RKO (cell line): ENCODE measurements around the gene PXT1.

Experiments
- DNase-seq: peaks from one replicate; pipeline ENCODE4 v3.0.0-alpha.2; 2016; ENCODE audit warnings: low spot score

The PXT1 gene

DNA sequence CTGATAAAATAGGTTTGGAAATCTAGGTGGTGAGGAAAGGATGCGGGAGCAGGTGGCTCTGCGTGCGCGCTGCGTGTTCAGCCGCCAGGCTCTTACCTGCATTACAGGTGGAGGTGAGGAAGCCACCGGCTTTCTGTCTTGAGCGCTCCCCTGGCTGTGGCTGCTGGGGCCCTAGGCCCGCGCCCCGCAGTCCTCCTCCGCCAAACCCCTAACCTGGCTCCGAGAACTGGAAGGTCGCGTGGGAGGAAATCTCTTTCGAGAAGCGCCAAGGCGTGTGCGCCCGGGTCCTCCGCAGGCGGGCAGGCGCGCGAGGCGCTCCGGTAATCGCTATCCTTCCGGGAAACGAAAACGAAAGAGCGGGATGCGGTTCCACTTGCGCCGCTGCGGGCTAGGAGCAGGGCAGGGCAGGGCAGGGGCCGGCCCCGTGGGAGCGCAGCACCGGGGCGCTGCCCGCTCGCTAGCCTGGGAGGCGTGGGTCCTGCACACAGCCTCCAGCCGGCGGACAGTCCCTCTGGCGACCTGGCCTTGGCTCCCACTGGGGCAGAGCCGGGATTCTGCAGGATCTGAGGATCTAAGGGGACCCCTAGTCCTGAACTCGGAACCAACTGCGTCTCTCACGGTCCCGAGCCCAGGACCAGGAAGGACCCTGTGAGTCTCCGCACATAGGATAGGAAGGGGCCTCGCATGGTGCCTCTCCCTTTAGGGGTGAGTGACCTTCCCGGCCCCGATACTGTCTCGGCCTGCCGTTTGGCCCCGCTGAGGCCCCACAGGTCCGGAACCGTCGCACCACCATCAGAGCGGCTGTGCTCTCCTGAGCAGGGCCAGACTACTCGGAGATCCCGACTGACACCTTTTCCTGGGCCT, 55.0 kb downstream of the PXT1 start, which contains the start of gene ETV7:
Gene ETV7 (minus strand): TSS at position 230 of the 864 bp plus-strand sequence. CDS start 128 bp downstream, at position 102.
- DNase-seq, result peak; percentile 16

DNA sequence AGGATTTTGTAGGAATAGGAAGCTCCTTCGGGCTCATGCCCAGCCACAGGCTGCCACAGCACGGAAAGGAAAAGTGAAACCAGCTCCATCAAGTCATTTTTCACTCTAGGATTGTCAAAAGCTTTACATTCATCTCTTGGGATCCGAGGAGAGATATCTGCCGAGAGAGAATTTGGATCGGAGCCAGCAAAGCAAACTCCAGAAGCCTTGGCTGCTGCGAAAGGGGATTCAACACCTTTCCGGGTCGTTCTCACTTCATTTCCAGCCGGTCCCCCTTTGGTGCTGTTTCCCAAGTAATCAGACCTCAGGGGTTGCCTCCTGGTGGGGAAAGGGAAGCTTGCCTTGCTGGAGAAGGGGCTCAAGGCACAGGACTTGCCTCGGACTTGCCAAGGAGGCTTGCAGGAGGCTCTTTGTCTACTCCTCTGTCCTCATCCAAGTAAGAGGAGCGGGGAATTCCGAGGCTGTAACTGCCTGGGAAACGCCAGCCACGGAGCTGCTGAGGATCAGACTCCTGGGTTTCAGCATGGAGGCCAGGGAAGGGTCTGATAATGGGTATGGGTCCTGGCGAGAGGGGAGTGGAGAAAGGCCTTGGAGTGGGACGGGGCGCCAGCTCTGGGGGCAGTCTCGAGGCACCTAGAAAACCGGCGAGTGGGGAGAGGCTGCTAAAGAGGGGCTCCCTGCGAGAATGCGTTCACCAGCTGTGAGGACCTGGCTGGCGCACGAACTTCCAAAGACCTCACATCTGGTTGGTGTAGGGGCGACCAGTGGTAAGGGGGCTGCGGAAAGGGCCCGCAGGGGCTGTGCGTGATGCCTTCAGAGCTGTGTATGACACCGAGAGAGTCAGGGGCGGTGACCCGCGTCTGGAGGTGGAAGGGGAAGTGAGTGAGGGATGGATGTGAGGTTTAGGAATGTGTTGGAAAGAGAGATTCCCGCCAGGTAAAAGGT, 55.9 kb downstream of the PXT1 start:
- DNase-seq, result peak; percentile 26

DNA sequence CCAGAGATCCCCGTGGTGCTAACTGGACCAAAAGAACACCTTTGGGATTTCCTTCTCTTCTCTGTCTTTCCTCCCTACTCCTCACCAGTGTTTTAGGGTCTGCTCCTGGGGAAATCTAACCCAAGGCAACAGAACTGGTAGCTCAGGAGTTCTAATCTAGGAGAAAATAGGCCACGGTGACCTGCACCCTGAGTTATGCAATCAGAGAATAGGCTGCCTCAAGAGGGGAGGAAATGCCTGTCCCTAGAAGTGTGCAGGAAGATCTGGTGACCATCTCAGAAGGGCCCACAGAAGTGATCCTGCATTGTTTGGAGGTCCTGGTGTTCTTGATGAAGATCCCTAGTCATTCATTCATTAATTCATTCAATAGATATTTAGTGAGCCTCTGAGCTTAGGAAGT, 58.6 kb downstream of the PXT1 start:
- no peak for DNase-seq

DNA sequence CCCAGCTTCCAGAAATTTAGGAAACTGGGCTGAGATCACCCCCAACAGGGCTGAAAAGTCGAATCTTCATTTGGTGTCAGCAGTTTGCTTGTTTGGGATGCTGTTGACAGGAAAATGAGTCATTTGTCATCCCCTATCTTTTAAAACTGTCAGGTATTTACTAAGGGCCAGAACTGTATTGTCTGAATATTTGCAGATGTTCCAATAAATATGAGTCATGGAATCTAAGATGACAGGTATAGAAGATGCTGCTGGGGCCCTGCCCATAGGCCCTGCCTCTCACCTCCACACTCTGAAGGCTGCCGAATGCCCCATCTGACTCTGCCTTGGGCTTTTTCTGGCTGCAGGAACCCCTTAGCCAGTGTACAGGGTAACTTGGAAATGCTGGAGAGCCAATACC, 59.0 kb downstream of the PXT1 start:
- DNase-seq, result no peak

DNA sequence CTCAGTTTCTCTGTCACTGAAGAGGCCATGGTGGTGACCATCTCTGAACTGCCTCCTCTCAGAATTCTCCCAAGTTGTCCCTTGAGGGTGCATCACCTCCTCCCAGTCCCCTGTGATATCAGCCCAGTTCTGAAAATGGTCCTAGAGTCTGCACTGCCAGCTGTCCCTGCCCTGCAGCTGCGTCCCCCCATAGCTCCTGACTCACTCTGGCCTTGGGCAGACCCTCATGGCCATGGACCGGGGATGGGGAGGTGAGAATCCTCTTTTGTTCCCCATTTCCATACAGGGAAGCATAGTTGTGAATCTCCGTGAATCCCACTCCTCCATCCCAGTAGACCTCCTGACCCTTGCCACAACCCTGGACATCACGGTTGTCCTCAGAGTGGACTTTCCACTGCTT, 59.7 kb downstream of the PXT1 start:
- DNase-seq, result no peak

DNA sequence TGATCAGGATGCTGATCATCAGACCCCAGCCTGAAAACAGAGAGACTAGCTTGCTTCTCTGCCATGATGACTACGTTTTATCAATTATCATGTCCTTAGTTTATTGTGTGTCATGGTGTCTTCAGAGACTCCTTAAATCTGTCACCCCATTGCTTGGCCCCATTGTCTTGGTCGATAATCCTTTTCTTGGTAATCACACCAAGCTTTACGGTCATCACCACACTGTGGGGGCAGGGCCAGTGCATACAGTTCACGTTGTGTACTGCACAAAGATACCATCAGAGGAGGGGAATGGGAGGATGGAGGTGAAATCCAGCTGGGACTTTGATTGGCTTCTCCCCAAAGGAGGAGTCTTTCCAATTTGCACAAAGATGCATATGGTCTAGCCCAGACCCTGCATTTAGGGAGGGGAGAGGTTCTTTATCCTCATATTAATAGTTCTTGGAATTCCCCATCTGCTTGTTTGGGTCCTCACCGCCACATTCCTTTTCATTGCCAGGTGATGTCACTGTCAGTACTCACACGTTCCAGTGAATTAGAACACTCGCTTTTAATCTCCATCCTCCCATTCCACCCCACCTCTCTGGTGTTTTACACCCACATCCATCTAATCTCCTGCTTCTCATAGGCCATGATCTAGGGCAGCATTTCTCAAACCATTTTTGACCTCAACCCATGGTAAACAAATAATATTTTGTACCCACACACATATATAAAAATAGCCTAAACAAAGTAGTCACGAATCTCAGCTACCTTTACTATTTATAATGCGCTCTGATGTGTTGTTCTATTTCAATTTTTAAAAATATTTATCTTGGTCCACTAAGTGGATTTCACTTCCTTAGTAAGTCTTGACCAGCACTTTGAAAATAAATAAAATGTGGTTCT, 60.9 kb downstream of the PXT1 start:
- DNase-seq, result no peak

DNA sequence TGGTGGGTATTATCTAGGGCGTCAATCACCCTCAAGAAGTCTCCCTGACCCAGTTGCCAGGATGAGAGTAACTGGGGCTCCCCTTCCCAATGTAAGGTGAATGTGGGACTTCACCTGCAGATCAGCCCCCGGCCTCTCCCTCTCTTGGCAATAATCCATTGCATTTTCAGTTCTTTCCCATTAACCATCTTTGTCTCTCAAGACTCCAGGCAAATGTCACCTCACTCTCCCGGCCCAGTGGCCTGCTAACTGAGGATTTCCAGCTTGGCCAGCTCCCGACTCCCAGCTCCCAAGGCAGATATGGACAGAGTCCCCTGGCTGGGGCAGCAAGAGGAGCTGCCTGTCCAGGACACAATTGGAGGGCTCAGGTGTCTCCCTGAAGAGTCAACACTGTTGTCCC, 62.5 kb downstream of the PXT1 start:
- no peak for DNase-seq

DNA sequence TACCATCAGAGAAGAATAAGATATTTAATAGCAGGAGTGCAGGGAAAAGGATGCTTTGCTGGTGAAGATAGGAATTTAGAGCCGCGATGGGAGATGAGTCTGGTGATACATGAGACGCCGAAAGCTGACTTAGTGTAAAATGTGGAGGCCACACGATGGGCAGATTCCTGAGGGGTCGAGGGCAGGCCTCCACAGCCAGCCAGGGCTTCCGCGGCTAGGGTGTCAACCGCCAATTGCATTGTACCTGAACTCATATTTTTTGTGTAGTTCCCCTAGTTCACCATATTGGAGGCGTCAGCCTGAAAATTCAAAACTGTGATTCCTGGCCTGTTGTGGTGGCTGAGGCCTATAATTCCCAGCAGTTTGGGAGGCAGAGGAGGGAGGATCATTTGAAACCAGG, 63.7 kb downstream of the PXT1 start:
- DNase-seq, result no peak

DNA sequence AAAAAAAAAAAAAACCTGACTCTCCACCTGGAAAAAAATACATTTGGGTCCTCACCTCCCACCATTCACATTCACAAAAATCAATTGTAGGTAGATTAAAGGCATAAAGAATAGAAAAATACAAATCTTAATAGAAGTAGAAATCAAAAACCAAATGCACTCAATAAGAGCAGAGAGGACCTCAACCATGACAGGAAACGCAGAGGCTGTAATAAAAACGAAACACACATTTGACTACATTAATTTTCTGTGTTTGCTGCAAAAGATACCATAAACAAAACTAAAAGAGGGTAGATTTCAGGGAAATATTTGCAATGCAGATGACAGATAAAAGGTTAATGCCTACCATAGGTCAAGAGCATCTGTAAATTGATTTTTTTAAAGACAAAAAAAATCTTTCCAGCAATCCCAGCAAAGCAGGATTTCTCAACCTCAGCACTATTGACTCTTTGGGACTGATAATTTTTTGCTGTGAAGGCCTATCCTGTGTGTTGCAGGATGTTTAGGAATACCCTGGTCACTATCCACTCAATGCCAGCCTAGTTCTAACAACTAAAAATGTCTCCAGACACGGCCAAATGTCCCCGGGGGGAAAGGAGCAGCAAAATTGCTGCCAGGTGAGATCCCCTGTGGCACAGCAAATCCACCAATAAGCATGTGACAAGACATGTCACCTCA, 64.3 kb downstream of the PXT1 start:
- DNase-seq, result no peak

DNA sequence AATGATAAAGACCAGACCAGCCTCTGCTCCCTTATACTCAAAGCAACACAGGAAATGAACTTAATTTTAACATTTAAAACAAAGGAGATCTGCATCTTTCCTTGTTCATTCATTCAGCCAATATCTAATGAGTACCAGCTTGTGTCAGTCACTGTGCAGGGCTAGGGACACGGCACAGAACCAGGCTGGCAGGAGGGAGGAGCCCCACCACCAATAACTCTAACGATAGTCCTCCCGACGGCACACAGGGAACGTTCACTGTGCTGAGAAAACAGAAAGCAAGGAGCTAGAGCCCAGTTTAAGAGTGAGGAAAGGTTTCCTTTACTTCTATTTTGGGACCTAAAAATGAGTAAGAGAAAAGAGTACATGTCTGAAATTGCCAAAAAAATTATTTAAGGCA, 65.1 kb downstream of the PXT1 start:
- DNase-seq, result no peak

DNA sequence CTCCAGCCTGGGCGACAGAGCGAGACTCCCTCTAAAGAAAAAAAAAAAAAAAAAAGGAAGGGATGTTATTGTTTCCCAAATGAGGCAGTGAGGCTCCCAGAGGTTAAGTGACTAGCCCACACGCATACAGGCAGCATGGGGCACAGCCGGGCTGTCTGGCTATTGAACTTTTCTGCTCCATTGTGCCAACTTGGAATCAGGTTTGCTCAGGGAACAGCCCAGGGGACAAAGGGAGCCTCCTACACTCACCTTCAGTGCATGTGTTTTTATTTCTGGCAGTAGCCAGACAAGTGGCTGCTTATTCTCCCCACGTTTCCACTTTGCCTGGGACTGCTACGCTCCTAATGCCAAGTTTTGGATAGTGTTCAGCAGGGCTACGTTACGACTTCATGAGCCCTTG, 65.9 kb downstream of the PXT1 start:
- no peak for DNase-seq

DNA sequence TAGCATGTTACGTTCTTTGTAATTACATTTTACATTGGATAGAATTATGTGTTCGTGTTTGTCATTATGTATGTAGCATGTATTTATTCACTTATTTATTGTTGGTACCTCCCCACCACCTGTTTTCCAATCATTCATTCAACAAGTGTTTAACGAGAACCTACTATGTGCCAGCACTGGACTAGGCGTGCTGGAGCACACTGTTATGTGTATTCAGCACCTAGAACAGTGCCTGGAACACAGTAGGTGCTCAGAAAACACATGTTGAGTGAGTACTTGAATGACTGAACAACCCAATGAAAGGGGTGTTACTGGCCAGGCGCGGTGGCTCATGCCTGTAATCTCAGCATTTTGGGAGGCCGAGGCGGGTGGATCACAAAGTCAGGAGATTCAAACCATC, 66.5 kb downstream of the PXT1 start:
- no peak for DNase-seq

DNA sequence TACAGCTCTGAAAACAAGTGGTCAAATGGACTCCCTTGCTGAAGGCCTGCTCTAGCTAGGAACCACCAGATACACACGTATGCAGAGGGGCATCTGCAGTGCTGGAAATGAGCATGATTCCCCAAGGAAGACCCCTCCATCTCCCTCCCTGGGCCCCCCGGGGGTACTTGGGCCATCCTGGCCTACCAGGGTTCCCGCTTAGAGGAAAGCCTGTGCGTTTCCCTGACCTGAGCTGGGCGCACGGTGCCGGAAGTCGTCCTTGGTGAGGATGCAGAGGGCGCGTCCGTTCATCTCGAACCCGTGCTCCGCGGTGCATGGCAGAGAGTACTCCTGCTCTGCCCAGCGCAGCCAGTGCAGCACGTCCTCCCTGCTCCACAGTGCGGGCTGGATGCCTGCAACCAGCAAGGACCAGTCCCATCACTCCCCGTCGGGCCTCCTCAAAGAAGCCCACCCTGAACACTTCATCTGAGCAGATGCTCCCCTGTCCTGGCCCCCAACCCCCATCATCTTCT, 67.0 kb downstream of the PXT1 start:
- DNase-seq, result no peak

DNA sequence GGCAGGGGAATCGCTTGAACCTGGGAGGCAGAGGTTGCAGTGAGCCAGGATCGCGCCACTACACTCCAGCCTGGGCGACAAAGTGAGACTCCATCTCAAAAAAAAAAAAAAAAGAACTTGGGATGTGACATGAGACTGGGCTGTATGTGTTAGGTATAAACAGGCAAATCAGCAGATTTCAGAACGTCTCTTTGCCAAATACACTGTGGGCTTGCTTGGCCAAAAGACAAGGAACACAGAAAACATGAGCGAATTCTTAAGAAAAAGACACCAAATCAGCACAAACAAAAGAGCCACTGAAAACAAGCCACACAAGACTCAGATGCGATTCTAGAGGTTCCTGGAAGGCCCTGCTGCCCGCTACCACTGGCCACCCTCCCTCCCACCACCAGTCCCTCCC, 67.7 kb downstream of the PXT1 start:
- DNase-seq, result no peak

DNA sequence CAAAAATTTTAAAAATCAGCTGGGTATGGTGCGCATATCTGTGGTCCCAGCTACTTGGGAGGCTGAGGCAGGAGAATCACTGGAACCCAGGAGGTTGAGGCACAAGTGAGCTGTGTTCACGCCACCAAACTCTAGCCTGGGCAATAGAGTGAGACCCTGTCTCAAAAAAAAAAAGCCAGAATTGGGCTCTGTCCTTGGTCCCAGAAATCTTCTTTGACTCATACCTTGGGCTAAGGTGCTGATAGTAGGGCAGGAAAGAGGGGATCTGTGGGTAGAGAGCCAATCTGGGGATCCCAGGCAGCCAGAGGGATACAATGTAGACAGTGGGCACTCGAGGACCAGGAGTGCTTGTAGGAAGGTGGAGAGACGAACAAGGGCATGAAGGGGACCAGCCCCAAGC, 68.5 kb downstream of the PXT1 start:
- DNase-seq, result no peak

DNA sequence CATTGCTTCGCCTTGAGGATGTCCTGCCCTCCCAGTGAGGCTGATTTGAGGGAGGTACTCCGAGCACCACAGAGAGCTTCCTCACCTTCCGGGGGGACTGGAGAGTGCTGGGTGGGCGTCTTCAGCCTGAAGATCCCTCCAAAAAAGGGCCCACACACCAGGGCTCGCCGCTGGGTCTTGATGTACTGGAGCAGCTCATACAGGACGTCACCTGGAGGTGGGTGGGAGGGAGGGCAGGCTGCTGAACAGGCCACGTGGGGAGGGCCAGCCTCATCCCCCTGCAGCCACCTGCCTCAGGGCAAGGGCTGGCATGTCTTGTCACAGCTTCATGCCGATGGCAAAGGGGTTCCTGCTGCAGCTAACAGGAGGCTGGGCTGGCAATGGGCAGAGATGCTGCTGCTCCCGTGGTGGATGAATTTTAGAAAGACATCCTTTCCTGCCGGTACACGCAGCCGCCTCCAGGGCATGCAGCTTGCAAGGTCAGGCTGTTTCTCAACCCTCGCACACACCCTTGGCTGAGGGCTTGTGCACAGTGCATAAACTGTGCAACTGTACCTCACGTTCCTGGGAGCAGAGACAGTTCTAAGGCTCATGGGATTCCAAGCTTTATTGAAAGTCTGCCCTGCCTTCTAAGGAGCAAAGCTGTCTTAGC, 69.2 kb downstream of the PXT1 start:
- no peak for DNase-seq

DNA sequence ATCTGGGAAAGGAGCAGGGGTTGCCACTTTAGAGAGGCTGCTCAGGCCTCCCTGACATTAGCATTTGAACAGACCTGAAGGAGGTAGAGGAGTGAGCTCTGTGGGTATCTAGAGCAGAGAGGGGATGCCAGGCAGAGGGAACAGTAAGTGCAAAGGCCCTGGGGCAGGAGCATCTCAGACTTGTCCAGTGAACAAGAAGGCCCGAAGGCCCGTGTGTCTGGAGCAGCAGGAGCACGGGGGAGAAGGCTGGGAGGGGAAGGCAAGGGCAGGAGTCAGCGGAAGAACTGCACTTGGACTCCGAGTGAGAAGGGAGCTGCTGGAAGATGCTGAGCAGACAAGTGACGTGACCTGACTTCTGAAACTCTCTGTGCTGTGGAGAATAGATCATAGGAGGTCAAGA, 70.6 kb downstream of the PXT1 start:
- no peak for DNase-seq

DNA sequence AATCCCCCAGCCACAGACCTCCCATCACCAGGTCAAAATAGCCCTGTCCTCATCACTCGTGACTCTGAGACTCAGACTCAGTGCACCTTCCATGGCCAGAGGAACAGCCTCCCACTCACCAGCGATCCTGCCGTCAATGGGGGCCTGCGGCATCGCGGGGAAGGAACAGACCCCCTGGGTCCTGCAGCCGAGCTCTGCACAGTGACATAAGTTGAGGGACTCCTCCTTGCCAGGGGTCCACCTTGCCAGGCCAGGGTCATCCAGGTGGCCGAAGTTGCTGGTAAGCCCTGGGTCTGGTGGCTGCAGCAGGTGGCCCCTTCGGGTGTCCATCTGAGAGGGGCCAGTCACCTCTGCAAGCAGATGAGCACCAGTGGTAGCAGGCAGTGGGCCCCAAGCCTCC, 71.4 kb downstream of the PXT1 start:
- DNase-seq, result no peak

DNA sequence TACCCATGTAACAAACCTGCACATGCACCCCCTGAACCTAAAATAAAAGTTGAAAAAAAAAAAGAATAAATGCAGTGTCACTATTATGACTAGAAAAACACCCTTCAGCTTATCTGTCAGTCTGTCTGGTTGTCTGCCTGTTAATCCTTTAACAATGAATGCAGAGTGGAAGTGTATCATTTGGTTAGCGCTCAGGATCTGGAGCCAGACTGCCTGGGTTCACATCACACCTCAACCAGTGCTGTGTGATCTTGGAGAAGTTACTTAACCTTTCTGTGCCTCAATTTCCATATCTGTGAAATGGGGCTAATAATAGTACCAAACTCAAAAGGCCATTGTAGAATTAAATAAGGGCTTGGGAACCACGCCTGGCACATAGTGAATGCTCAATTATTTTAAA, 72.0 kb downstream of the PXT1 start:
- no peak for DNase-seq
